GM21717 (cell line): ENCODE measurements around the gene PCDHGB5.

ENCODE experiments used
- ATAC-seq: cut with Tn5 transposase; IDR thresholded peaks from one replicate; pipeline ENCODE4 v1.9.1; 2021; ENCODE audit warnings: mild to moderate bottlenecking, moderate library complexity; ENCODE audit not compliant: unreplicated experiment

PCDHGB5 gene

DNA sequence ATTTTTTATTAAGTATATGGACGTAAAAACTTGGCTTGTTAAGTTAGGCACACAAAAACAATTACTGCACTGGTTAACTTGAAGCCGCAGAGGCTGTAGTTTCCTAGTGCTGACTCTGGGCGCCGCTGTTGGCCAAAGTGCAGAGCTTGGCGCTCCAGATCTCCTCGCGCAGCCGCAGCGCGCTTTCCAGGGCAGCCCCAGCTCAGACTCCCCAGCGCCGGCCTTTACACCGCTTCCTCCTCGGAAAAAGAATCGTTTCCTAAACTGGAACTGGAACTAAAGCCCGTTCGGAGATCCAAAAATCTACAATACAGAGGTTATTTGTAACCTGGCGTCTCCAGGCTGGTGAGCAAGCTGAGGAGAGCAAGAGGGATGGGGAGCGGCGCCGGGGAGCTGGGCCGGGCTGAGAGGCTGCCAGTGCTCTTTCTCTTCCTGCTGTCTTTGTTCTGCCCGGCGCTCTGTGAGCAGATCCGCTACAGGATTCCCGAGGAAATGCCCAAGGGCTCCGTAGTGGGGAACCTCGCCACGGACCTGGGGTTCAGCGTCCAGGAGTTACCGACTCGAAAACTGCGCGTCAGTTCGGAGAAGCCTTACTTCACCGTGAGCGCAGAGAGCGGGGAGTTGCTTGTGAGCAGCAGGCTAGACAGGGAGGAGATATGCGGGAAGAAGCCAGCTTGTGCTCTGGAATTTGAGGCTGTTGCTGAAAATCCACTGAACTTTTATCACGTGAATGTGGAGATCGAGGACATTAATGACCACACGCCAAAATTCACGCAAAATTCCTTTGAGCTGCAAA is at the start of gene PCDHGB5:
TSS of gene PCDHGB5 (plus strand) at position 192 of the 796 bp plus-strand sequence. CDS start at position 373, 181 bp downstream.
- peak; percentile 96 for ATAC-seq

DNA sequence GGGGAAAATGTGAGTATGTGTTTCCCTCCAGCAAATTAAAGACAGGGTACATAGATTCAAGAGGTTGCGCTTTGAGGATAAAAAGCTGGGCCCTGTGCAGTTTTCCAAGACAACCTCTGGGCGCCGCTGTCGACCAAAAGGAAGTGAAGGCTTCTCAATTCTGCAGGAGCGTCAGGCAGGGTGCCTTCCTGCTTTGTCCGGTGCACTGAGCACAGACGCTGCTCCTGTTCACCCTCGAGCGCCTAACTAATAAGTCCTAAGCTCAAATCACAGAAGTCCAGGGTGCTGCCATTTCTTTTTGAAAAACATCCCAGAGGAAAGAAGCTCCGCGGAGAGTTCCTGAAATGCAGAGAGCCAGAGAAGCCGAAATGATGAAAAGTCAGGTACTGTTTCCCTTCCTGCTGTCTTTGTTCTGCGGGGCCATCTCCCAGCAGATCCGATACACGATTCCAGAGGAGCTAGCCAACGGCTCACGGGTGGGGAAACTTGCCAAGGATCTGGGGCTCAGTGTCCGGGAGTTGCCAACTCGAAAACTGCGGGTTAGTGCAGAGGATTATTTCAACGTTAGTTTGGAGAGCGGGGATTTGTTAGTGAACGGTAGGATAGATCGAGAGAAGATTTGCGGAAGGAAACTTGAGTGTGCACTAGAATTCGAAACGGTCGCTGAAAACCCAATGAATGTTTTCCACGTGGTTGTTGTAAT is 47.7 kb upstream of the PCDHGB5 start, which contains the start of gene PCDHGB1:
TSS of gene PCDHGB1 (plus strand) at position 183 of the 703 bp plus-strand sequence. CDS start at position 345, 162 bp downstream.
- peak; percentile 66 for ATAC-seq

DNA sequence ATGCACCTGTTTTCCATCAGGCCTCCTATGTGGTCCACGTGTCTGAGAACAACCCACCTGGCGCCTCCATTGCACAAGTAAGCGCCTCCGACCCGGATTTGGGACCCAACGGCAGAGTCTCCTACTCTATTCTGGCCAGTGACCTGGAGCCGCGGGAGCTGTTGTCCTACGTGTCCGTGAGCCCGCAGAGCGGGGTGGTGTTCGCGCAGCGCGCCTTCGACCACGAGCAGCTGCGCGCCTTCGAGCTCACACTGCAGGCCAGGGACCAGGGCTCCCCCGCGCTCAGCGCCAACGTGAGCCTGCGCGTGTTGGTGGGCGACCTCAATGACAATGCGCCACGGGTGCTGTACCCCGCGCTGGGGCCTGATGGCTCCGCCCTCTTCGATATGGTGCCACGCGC is 46.2 kb upstream of the PCDHGB5 start:
- no peak for ATAC-seq

DNA sequence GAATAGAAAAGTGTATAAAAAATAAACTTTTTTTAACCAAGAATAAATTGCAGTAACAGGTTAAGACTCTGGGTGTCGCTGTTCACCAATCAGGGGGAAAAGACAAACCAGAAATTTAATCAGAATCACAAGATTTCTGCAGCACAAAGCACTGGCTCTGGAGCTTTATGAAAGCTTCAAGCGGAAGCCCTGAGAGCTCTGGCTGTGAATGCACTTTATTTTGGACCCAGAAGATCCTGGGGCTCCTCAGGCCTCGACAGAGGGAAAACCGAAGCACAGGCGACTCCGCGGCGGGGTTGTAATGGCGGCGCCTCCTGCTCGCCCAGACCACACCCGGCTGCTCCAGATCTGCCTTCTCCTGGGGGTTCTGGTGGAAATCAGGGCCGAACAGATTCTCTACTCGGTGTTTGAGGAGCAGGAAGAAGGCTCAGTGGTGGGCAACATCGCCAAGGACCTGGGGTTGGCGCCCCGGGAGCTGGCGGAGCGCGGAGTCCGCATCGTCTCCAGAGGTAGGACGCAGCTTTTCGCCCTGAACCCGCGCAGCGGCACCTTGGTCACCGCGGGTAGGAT is 42.8 kb upstream of the PCDHGB5 start, which contains the start of gene PCDHGA4:
TSS of gene PCDHGA4 (plus strand) at position 122 of the 570 bp plus-strand sequence. CDS start at position 209, 87 bp downstream.
- ATAC-seq = no peak

DNA sequence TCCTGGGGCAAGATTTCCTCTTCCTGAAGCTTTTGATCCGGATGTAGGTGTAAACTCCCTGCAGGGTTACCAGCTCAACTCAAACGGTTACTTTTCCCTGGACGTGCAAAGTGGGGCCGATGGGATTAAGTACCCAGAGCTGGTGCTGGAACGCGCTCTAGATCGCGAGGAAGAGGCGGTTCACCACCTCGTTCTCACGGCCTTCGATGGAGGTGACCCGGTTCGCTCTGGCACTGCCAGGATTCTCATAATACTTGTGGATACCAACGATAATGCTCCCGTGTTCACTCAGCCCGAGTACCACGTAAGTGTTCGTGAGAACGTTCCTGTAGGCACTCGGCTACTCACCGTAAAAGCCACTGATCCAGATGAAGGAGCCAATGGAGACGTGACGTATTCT is 42.1 kb upstream of the PCDHGB5 start:
- no peak for ATAC-seq

DNA sequence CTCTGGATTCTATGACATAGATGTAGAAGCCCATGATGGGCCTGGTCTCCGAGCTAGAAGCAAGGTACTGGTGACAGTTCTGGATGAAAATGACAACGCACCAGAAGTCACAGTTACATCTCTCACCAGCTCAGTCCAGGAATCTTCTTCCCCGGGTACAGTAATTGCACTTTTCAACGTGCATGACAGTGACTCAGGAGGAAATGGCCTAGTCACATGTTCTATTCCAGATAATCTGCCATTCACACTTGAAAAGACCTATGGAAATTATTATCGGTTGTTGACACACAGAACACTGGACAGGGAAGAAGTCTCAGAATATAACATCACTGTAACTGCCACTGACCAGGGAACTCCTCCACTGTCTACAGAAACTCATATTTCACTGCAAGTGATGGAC is 41.6 kb upstream of the PCDHGB5 start:
- no peak for ATAC-seq

DNA sequence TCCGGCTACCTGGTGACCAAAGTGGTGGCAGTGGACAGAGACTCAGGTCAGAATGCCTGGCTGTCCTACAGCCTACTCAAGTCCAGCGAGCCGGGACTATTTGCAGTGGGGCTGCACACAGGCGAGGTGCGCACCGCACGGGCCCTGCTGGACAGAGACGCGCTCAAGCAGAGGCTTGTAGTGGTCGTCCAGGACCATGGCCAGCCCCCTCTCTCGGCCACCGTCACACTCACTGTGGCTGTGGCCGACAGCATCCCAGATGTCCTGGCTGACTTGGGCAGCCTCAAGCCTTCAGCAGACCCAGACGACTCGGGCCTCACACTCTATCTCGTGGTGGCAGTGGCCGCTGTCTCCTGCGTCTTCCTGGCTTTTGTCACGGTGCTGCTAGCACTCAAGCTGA is 40.8 kb upstream of the PCDHGB5 start:
- no peak for ATAC-seq

DNA sequence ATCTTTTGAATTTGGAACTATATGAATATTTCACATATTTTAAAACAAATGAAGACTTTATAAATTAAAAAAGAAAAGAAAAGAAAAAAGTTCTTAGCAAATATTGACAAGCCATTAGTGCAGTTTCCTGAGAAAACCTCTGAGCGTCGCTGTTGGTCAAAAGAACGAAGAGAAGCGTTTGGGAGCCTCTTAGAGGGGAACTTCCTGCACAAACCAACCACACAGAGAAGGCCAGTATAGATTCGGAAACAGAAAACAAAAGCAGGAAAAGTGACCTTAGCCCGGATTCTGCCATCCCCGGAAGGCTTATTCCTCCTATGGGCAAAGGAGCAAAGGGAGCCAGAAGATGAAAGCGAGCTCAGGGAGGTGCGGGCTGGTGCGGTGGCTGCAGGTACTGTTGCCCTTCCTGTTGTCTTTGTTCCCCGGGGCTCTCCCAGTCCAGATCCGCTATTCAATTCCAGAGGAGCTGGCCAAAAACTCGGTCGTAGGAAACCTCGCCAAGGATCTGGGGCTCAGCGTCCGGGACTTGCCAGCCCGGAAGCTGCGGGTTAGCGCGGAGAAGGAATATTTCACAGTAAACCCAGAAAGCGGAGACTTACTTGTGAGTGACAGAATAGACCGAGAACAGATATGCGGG is 37.8 kb upstream of the PCDHGB5 start, which contains the start of gene PCDHGB2:
TSS of gene PCDHGB2 (plus strand) at position 205 of the 637 bp plus-strand sequence. CDS start at position 347, 142 bp downstream.
- peak; percentile 78 for ATAC-seq

DNA sequence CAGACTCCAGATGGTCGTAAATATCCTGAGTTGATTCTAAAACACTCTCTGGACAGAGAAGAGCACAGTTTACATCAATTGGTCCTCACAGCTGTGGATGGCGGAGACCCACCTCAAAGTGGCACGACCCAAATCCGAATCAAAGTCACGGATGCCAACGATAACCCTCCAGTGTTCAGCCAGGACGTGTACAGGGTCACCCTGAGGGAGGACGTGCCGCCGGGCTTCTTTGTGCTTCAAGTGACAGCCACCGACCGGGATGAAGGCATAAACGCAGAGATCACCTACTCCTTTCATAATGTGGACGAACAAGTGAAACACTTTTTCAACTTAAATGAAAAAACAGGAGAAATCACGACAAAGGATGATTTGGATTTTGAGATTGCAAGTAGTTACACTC is 37.1 kb upstream of the PCDHGB5 start:
- ATAC-seq = no peak

DNA sequence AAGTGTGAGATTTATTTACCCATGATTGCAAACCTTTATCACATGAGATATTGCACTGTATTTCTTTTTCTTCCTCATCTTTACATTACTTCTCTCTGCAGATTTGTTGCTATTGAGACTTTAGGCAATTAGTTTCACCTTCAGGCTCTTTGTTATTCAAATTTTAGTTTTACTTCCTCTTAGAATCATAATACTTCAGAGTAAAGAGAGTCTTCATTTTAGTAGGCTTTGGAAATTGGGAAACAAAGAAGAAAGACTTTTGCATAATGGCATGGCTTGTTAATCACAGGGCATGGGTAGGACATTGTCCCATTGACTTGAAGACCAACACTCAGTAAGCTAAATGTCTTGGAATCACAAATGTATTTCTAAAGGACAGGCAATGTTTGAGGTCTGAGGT is 35.0 kb upstream of the PCDHGB5 start:
- ATAC-seq = no peak

DNA sequence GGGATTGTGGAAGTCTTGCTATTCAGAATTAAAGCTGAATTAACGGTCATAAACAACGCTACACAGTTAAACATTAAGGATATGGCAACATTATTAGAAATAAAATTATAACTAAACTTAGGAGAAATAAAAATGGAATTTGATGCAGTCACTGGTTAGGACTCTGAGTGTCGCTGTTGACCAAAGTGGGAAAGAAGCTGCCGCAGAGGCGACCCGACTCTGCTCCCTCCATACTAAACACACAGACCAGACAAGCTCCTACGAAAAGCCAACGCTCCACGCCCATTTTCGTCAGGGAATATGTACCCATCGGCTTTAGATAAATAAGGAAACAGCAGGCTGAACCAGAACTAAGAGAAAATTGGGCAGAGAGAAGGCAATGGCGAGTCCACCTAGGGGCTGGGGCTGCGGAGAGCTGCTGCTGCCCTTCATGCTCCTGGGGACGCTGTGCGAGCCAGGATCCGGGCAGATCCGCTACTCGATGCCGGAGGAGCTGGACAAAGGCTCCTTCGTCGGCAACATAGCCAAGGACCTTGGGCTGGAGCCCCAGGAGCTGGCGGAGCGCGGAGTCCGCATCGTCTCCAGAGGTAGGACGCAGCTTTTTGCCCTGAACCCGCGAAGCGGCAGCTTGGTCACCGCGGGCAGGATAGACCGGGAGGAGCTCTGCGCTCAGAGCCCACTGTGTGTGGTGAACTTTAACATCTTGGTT is 33.6 kb upstream of the PCDHGB5 start, which contains the start of gene PCDHGA5:
TSS of gene PCDHGA5 (plus strand) at position 211 of the 709 bp plus-strand sequence. CDS start at position 380, 169 bp downstream.
- ATAC-seq = no peak

DNA sequence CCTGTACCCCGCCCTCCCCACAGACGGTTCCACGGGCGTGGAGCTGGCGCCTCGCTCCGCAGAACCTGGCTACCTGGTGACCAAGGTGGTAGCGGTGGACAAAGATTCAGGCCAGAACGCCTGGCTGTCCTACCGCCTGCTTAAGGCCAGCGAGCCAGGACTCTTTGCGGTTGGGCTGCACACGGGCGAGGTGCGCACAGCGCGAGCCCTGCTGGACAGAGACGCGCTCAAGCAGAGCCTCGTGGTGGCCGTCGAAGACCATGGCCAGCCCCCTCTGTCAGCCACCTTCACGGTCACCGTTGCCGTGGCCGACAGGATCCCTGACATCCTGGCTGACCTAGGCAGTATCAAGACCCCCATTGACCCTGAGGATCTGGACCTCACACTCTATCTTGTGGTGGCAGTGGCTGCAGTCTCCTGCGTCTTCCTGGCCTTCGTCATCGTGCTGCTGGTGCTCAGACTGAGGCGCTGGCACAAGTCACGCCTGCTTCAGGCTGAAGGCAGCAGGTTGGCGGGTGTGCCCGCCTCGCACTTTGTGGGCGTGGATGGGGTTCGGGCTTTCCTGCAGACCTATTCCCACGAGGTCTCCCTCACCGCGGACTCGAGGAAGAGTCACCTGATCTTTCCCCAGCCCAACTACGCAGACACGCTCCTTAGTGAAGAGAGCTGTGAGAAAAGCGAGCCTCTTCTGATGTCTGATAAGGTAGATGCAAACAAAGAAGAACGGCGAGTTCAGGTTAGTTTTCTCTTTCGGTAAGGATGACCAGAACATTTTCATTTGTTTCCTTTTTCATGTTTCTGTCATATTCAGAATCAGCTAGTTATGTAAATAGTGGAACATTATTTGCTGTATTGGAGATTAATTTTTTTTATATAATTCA is 31.5 kb upstream of the PCDHGB5 start:
- ATAC-seq = no peak

DNA sequence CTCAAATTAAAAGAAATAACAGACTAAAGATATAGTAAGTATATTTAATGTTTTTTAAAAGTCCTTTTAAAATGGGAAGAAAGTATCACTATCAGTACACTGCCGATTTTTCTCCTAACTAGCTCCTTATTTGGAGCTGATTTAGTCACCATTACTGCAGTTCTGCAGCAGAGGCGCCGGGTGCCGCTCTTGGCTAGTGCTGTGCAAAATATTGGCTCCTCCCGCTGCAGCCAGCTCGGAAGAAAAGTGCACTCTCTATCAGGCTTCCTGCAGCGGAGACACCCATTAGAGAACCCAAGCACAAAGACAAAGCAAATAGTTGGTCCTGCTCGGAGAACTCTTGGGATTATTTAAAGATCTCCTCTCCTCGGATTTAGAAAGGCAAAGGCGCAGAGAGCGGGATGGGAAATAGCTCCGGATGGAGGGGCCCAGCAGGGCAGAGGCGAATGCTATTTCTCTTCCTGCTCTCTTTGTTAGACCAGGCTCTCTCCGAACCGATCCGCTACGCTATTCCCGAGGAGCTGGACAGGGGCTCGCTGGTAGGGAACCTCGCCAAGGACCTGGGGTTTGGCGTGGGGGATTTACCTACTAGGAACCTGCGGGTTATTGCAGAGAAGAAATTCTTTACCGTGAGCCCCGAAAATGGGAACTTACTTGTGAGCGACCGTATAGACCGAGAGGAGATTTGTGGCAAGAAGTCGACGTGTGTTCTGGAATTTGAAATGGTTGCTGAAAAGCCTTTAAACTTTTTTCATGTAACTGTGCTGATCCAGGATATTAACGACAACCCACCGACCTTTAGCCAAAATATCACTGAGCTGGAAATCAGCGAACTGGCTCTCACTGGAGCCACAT is 27.5 kb upstream of the PCDHGB5 start, which contains the start of gene PCDHGB3:
TSS of gene PCDHGB3 (plus strand) at position 249 of the 855 bp plus-strand sequence. CDS start at position 402, 153 bp downstream.
- ATAC-seq = peak; percentile 73

DNA sequence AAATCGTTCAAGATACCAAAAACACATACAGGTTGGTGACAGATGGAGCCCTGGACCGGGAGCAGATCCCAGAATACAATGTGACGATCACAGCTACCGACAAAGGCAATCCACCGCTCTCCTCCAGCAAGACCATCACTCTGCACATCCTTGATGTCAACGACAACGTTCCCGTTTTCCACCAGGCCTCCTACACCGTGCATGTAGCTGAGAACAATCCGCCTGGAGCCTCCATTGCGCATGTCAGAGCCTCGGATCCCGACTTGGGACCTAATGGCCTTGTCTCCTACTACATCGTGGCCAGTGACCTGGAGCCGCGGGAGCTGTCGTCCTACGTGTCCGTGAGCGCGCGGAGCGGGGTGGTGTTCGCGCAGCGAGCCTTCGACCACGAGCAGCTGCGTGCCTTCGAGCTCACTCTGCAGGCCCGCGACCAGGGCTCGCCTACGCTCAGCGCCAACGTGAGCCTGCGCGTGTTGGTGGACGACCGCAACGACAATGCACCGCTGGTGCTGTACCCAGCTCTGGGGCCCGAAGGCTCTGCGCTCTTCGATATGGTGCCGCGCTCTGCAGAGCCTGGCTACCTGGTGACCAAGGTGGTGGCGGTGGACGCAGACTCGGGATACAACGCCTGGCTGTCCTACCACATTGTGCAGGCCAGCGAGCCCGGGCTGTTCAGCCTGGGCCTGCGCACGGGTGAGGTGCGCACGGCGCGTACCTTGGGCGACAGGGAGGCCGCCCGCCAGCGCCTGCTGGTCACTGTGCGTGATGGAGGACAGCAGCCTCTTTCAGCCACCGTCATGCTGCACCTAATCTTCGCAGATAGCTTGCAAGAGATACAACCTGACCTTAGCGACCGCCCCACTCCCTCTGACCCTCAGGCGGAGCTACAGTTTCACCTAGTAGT is 25.9 kb upstream of the PCDHGB5 start:
- no peak for ATAC-seq

DNA sequence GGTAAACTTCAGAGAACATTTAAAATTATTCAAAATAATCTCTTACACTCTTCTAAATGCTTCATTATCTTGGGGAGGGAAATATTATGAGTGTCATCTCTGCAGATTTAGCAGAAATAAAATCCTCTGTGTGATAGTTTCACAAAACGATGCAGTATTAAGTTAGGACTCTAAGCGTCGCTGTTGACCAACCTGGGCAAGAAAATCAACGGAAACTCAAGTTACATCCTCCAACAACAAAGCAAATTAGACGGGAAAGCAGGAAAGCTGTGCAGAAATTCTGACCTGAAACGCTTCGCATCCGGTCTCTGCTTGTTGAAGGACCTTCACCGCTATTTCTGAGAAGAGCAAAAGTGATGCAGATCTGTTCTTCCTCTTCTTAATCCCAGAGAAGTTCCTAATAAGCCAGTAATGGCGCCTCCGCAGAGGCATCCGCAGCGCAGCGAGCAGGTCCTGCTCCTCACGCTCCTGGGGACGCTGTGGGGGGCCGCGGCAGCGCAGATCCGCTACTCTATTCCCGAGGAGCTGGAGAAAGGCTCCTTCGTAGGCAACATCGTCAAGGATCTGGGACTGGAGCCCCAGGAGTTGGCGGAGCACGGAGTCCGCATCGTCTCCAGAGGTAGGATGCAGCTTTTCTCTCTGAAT is 24.0 kb upstream of the PCDHGB5 start, which contains the start of gene PCDHGA6:
TSS of gene PCDHGA6 (plus strand) at position 219 of the 645 bp plus-strand sequence. CDS start at position 412, 193 bp downstream.
- no peak for ATAC-seq

DNA sequence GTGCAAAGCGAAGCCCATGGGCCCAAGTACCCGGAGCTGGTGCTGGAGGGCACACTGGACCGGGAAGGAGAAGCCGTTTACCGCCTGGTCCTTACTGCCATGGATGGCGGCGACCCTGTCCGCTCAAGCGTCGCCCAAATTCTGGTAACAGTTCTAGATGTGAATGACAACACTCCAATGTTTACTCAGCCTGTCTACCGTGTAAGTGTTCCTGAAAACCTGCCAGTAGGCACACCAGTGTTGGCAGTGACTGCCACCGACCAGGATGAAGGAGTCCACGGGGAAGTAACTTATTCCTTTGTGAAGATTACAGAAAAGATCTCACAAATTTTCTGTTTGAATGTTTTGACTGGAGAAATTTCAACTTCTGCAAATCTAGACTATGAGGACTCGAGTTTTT is 23.1 kb upstream of the PCDHGB5 start:
- ATAC-seq = no peak
